Measurements from ENCODE around the gene NEURL1.

GRCh38 chr10:103550229-103550628 lies 56.7 kb downstream of the NEURL1 start:
- no peak for TF ChIP-seq CTCF (IDR thresholded peaks at IDR 0.05)
- no peak for TF ChIP-seq POLR2A (IDR thresholded peaks at IDR 0.05)
